Activated T-cell treated with anti-CD3 and anti-CD28 coated beads for 24 hours (primary cell): ENCODE measurements around the gene CHD6.

Experiments used
- DNase-seq: peaks from one replicate; pipeline ENCODE4 v3.0.0-alpha.2; 2020; ENCODE audit warnings: low read depth

Gene CHD6

DNA sequence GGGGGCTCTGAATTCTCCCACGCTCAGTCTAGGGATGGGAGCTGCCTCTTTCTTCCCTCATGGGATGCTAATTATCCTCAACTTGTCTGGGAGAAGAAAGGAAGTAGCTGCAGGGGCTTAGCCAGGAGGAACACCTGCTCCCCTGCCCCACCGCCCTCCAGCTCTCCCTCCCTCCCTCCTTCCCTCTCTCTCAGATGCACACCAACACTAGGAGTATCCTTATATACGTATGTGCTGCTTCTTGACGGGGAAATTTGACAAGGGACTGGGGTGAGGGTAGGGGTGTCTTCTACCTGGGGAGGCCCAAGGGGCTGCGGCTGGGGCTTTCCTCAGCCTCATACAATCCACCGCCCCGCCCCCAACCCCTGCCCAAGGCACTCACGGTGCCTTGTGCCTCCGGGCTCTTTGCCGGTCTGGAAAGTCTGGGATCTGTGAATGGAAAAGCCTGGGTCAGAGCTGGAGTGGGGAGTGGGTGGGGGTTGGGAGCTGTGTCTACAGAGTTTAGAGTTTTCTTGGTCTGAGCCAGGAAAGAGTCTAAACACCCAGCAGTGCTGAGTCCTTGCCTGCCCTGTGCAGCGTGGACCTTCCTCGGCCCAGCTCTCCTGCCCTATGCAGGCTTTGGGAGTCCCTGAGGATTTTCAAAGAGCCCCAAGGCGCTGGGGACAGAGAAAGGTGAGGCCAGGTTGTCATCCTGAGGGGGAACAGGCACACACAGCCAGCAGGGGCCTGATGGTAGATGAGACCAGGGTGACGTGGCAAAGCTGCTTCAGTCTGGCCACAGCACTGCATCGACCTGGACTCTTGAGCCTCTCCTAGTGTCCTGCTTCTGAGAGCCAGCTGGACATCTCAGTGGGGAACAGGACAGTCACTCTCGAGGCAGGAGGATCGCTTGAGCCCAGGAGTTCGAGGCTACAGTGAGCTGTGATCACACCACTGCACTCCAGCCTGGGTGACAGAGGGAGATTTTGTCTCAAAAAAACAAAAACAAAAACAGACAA is 222.2 kb downstream of the CHD6 start:
- DNase-seq, result no peak

DNA sequence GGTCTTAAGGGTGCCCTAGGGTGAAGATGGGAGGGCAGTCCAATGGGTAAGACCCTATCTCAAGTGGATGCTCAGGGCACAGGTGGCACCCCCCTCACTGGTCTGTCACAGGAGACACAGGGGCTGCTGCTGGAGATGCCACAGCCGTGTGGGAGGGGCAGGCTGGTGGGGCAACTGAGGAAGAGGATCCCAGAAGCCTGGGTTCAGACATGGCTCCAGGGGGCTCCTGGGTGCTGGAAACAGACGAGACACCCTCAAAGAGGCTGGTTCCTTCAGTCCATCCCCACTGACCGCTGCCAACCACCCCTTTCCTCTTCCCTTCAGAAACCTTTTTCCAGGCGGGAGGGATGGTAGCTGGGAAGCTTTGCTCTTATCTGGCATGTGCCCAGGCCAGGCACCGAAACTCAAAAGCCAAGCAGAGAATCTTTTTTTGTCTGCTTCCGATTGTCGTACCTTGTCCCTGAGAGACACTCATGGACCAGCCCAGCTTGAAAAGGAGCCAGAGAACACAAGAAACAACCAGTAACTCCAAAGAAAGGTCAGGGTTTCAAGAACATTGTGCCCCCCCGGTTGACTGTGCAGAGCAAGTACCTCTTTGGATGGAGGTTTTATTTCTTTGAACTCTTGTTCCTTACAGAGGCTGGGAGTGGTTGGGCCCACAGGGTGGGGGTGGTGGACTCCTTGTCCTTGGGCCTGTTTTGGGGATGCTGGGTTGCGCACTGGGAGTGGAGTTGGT is 223.1 kb downstream of the CHD6 start:
- no peak for DNase-seq

DNA sequence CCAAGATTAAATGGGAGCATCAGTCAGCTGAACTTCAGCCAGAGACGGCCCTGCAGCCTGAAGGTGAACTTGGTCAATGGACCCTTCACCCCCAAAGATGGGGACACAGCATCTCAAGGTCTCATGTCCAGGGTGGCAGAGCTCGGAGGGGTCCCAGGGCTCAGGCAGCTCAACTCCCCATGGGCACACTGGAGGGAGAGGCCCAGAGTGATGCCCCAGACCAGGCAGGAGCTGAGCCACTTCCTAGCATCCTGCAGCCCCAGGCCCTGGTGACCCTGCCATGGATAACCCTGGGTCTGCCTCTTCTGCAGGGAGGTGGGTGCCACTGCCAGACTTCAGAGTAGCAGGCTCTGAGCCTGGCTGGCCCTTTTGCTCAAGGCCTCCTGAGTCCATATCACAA is 224.1 kb downstream of the CHD6 start:
- DNase-seq, result no peak

DNA sequence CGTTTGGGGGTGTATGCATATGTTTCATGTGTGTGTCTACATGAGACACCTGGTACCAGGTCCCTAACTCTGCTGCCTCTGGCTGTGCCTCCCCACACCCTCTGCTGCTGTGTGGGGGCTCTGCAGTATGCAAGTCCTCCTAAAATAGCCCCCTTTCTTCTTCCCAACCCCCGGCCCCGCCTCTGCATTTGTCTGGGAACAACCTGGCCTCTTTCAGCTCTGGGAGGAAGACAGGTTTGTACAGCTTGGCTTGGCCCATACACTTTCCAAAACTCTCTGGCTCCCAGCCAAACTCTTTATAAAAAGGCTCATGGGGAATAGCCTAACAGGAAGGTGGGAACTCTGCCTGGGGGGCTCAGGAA is 224.5 kb downstream of the CHD6 start:
- no peak for DNase-seq

DNA sequence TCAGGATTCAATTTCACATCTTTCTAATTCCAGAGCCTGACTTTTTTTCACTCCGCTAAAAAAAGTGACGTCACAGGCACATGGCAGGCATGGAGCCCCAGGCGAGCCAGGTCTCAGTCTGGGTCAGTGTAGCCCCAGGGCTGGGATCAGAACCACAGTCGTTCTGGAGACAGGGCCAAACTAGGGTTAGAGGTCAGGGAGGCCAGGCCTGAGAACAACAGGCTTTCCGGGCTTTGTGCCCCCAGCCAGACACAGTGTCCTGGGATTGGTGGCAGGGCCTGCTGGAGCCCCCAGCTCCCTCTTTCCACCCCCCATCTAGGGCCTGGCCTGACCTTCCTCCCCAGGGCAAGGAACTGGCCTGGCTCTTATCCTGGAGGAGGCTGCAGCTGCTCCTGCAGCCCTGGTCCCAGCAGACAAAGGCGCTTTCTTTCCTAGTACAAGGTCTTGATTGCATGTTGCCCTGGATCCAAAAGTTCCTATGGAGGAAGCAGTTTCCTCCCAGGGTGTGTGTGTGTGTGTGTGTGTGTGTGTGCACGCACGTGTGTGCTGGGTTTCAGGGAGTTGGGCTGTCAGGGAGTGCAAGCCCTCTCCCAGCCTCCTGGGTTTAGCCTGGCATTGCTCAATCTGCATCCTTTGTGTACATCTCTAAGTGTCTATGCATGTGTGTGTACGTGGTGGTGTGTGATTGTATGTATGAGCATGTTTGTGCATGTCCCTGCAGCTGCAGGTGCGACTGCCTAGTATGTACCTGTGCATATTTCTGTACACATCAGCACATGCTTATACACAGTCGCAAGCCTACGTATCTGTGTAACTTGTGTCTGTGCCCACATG is 225.1 kb downstream of the CHD6 start:
- DNase-seq, result no peak

DNA sequence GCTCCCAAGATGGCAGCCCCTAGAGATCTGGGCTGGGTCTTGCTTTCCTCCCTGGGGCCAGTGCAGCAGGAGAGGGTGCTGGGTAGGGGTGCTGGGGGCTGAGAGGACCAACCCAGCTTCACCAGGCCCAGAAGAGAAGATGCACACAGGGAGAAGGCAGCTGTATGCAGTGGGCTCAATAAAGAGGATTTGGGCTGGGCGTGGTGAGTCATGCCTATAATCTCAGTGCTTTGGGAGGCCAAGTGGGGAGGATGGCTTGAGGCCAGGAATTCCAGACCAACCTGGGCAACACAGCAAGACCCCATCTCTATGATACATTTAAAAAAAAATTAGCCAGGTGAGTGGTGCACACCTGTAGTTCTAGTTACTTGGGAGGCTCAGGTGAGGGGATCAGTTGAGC is 225.9 kb downstream of the CHD6 start:
- DNase-seq, result no peak

DNA sequence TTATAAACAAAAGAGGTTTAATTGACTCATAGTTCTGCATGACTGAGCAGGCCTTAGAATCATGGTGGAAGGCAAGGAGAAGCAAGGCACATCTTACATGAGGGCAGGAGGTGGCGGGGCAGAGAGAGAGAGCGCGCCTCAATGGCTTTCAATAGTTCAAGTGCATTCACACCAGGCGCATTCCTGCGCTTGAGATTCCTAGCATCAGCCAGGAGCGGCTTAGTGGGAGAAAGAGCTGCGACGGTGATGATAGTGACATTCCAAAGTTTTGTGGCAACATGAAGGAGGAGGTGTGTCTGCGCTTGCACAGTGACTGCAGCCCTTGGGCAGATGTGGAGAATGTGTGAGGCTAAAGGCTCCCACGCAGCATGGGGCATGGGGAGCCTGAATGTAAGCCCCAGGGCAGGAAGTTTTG is 226.6 kb downstream of the CHD6 start:
- no peak for DNase-seq

DNA sequence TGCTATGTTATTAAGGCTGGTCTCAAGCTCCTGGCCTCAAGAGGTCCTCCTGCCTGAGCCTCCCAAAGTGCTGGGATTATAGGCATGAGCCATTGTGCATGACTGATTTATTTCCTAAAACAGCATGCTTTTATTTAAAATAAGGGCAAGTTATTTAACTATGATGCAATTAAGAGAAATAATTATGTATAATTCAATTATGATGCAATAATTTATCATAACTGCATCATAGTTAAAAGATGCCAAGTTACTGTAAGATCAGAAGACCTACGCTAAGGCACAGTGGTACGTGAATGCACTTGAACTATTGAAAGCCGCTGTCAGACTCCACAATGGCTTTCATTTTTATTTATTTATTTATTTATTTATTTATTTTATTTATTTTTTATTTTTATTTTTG is 227.3 kb downstream of the CHD6 start:
- DNase-seq, result no peak

DNA sequence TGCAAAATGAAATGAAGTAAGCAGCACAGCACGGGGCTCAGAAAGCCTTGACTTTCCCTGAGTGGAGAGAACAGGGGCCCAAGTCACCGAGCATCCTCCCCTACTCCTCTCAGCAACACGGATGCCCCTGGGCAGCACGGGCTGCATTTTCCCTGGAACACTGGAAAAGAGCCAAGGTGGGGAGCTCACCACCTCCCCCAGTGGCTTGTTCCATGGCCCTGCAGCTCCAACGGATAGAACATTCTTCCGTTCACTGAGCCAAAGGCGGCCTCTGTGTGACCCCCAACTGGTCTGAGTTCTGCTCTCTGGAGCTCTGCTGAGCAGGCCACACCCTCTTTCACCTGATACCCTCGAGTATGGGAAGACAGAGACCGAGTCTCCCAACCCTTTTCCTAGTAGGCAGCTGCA is 230.7 kb downstream of the CHD6 start:
- DNase-seq, result no peak

DNA sequence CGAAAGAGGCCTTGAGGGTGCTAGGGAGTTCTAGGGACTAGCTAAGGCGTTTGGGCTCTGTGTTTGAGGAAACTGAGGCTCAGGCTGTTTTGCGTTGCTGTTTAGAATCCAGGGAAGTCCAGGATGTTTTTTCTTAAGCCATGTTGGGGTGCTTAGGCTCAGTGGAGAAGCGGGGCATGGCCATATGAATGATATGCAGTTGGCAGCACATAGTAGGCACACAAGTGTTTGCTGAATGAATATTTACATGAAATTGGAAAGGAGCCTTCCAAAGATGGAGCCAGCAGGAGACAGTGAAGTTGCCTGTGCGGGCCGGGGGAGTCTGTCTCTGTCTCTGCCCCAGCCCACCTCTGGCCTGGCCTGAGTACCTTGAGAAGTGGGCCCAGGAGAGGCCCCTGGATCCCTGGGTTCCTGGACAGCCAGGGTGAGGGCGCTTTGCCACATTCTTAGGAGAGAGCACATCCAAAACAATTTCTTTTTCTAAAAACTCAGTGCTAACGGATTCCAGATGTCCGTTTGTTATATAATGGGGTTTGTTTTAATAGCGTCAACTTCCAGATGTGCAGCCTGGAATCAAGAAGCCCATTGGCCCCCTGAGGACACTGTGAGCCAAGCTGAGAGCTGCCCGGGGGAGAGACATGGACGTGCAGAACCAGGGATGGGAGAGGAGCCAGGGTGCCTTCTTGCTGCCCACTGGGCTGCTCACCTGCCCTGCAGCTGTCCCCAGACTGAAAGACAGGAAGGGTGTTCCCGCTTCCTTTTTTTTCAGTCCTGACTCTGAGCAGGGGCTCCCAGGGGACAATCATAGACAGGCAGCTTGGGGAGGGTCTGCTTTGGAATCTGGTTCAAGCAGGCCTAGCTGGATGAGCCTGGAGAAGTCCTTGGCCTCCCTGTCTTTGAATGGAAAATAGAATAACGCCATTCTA is 231.4 kb downstream of the CHD6 start:
- DNase-seq, result no peak

DNA sequence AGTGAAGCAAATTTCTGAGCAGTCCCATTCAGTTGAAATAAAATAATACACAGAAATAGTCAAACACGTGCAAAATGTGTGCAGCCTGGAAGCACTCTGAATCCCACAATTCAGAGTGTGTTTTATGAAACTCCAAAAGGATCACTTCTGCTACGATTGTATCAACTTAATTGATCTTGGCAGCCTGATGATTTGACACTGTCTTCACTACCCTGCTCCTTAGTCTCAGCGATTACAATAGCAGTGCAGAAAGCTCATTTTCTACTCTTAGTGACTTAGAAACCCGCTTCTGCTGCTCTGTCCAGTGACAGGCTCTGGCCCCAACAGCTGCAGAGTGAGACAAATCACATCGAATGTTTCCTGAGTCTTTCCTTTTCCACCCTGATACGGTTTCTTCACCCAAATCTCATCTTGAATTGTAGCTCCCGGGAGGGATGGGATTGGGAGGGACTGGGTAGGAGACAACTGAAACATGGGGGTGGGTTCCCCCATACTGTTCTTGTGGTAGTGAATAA is 235.3 kb downstream of the CHD6 start:
- DNase-seq, result no peak

DNA sequence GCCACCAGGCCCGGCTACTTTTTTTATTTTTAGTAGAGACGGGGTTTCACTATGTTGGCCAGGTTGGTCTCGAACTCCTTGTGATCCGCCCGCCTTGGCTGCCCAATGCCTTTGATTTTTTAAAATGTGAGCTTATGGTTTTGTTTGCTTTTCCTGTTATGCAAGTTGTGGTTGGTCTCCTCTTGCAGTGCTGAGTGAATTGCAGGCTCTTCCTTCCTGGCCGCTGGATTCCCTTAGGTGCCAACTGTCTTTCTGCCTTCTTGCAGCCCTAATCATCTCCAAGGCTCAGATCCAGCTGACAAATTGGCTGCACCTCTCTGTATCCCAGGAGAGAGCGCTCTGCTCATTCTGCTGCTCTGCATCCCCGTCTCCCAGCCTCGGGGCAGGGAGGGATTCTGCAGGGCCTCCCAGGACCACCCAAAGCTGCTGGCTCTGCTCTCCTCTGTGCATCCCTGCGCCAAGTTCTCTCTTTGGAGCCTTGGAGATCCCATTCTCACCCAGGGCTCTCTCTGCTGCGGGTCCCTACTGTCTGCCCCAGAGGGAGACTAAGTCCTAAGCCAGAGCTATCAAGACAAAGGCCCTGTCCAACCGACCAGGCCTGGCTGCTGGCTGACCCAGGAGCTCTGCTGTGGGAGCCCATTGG is 237.5 kb downstream of the CHD6 start:
- no peak for DNase-seq

DNA sequence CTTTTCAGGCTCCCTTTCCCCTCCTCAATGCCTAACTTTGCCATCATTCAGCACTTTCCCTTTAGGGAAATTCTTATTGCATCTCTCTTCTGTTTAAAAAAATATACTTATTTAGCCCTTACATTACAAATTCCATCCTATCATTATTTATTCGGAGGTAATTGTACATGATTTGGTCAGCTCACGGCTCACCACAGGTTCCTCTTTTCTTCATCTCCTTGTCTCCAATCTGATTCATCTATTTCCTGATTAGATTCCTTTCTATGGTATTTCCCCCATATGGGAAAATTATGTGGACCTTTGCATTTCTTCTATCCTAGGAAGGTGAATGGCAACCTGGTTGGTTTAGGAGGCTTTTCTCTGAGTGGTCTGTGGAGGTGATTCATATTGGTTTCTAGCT is 238.6 kb downstream of the CHD6 start:
- DNase-seq, result no peak

DNA sequence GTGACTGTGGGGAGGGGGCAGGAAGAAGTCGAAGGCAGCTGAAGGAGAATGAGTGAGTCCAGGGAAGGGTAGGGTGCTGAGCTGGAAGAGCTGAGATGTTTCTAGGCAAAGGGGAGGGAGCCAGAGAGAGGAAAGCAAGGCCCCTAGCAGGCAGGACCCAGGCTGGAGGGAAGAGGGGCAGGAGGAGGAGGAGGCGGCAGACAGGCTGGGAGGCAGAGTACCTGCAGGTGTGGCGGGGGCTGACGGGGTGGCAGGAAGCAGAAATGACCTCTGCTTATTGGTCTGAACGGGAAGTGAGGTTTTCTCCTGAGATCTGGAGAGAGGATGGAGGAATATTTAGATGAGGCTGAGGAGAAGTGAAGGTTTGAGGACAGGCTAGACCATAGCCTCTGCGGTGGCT is 240.9 kb downstream of the CHD6 start:
- DNase-seq, result no peak

DNA sequence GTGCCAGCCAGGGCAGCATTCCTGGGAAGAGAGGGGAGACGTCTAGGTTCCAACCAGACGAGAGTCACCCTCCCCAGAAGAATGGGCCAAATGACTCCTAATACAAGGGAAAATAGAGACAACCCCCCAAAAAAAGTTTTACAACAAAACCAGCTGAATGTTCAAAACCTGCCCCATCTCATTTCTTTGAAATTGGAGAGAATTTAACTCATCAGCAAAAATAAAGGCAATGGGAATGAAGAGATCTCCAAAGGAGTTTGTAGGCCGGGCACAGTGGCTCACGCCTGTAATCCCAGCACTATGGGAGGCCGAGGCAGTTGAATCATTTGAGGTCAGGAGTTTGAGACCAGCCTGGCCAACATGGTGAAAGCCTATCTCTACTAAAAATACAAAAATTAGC is 241.8 kb downstream of the CHD6 start:
- no peak for DNase-seq

DNA sequence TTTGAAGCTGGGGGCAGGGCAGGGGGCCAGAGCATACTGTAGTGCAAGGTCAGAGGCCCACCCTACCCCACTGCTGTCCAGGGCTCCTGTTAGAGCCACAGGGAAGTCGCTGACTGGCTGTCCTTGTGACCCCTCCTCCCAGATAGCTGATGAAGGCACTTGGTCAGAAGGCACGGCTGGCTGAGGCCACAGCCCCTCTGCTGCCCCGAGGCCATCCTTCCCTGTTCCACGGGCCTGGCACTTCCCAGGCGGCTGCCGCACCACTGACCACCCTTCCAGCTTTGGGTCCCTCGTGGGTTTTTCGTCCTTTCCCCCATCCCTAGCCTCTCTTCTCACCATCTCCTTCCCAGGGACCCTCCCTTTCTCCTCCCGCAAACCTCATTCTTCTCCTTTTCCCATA is 242.3 kb downstream of the CHD6 start:
- no peak for DNase-seq

DNA sequence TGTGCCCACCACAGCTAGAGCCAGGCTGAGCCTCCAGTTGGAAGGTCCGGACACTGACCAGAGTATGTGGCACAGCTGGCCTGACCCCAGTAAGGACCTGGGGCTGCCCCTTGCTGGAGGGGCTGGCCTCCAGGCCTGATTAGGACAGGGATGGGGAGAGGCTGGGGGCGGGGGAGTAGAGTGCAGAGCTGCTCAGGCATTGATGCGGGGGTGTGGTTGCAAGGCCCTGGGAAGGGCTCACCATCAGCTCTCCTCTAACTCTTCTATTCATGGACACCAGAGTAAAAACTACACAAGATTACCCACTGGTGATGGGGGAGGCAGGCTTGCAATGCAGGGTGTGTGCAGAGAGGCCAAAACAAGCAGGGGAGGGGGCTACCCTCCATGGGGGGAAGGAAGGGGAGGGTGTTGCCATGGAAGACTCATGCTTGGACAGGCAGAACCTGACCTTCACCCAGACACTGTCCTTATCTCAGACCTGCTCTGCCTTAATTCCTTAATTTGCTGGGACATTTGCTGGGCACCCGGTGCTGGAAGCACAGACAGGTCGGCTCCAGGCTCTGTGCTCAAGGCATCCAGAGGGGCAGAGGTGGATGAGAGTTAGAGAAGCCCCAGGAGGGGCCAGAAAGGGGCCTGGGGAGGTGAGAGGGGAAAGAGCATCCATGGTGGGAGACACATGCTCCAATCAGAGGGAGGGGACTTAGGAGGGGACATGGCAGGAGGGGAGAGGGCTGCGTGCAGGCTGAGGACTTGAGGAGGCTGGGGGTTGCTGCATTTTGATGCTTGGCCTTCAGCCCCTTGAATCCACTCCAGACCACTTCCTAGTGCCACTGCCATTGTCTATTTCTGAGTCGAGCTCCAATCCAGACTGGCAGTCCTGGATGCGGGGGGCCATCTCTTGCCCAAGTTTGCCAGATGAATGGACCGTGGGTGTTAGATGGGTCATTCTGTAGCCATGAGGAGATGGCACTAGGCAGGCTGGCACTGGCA is 244.0 kb downstream of the CHD6 start:
- no peak for DNase-seq

DNA sequence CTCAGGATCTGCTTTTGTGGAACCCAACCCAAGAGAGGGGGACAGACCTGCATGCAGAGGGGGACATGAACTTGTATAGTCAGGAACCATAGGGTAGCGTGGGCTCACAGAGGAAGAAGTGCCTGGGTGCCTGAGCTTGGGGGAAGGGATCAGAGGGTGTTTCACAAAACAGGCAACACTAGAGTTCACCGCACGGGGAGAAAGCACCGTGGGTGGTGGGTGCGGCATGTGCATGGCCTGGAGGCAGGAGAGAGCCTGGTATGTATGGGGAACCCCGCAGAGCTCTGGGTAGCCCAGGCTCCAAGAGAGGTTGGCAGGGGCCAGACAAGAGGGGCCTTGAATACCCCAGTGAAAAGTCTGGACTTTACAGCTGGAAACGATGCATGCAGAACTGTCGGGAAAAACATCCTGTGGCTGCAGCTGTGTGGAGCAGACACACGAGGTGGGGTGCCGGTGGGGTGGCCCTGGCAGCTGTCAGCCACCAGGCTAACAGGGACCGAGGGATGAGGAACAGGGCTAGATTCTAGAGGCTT is 244.9 kb downstream of the CHD6 start:
- DNase-seq, result no peak

DNA sequence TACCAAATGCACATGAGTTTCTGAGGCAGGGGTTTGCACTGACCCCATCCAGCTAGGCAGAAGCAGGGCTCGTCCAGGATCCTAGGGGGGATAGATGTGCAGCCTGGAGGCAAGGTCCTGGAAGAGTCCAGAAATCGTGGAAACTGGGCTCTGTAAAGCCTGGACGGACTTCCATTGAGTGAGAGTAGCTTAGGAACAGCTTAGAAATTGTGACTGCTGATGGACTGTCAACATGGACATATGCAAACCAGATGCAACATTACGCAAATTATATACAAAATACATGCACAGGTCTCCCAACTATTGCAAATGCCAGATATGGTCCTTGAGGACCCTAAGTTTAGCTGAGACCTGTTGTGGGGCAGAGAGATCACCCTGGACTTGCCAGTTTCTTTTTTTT is 246.8 kb downstream of the CHD6 start:
- no peak for DNase-seq
